Pancreas (tissue), 10 donors: Measurements from ENCODE around the gene FBLIM1. TPM values are rescaled to one million over a fixed set of nuclear protein-coding genes. Genes with fewer than 3 reads are reported as not detected.

Experiments
- ATAC-seq, 4 donors: fragments of 200-7000 bp; cut with Tn5 transposase; one replicate each; pipeline versions ENCODE4 v1.8.0 to v1.9.1; 2020; ENCODE audit warnings: mild to moderate bottlenecking in 4 of 4, moderate library complexity in 4 of 4
- DNase-seq, 6 donors: peaks; one replicate each; pipeline ENCODE4 v3.0.0-alpha.2; 2020
- FAIRE-seq: peaks from 2 replicates; lab custom pipeline; 2012; peaks lifted over from hg19 to GRCh38; lab: Jason Lieb, UNC
- H3K27ac ChIP-seq, 4 donors: fragments of 200-600 bp; sonication (generic); 1 replicate in 3 of 4; 2 replicates in 1 of 4; pipeline versions ENCODE4 v1.5.0 to v1.8.0; 2020
- H3K27me3 ChIP-seq, 4 donors: fragments of 200-600 bp; one replicate each; pipeline ENCODE4 v1.8.0; 2021
- H3K36me3 ChIP-seq, 3 donors: fragments of 200-600 bp; sonication (generic) in 1 of 3; one replicate each; pipeline versions ENCODE4 v1.5.0 to v1.8.0; 2020 to 2021
- H3K4me1 ChIP-seq, 3 donors: fragments of 200-600 bp; one replicate each; pipeline ENCODE4 v1.8.0; 2021
- H3K4me3 ChIP-seq, 4 donors: fragments of 200-600 bp; sonication (generic) in 2 of 4; one replicate each; pipeline versions ENCODE4 v1.5.0 to v1.8.0; 2020 to 2021
- H3K9me3 ChIP-seq, 4 donors: fragments of 200-600 bp; one replicate each; pipeline ENCODE4 v1.8.0; 2021
- WGBS, 2 donors: extraction: QIAGEN DNeasy Blood & Tissue Kit; methylation state at CpG; one replicate each; pipeline ENCODE4 v1.1.7; 2013; 5-methylcytosine and 5-hydroxymethylcytosine counted together
- intact Hi-C, 3 donors: fragments of 100-400 bp; cut with DNase I; formaldehyde crosslinking; loops; one replicate each; pipeline versions ENCODE4 v1.11.1 to v1.14.2; 2022
- polyA plus RNA-seq, 2 donors: library from polyadenylated mRNA; stranded (reverse); fragments of 200-250 nt; gene quantifications; one replicate each; pipeline ENCODE4 v1.2.3, GENCODE V29; 2013
- total RNA-seq, 6 donors: library from RNA; stranded (reverse); fragmentation: NEBNext Ultra II Directional in 4 of 6; extraction: Animal tissue kit (Norgen Biotek cat#: 25700) in 4 of 6; gene quantifications; one replicate each; pipeline versions ENCODE4 v1.2.1 to v1.2.4, GENCODE V29; 2021 to 2023
- TF ChIP-seq, protein P1 (sequence below), 4 donors: fragments of 200-600 bp; sonication (generic) in 3 of 4; IDR thresholded peaks; one replicate each; pipeline versions ENCODE4 v1.5.0 to v1.8.0; 2021; ENCODE audit warnings: antibody characterized with exemption in 4 of 4
- donor health status: healthy with polysubstance abuse.
- donor health status: DM: no; HTN: no; CAD: no; lungs with moderate emphysema.
- donor health status: DM: no; HTN: no; CAD: no.
- donor health status: control.
- donor health status: control.
- donor health status: Bipolar disorder and iron deficiency.
- donor health status: DM: yes; HTN: yes; CAD: no.
- donor health status: DM: no; HTN: no; CAD: no.
- donor health status: DM: no; HTN: no; CAD: no.
- donor health status: DM: yes; HTN: yes; CAD: no.

Gene FBLIM1
- total and polyA plus RNA-seq, 8 donors = 20.4 to 61.5 (median 29.4) TPM

- TF ChIP-seq, protein P1, sequence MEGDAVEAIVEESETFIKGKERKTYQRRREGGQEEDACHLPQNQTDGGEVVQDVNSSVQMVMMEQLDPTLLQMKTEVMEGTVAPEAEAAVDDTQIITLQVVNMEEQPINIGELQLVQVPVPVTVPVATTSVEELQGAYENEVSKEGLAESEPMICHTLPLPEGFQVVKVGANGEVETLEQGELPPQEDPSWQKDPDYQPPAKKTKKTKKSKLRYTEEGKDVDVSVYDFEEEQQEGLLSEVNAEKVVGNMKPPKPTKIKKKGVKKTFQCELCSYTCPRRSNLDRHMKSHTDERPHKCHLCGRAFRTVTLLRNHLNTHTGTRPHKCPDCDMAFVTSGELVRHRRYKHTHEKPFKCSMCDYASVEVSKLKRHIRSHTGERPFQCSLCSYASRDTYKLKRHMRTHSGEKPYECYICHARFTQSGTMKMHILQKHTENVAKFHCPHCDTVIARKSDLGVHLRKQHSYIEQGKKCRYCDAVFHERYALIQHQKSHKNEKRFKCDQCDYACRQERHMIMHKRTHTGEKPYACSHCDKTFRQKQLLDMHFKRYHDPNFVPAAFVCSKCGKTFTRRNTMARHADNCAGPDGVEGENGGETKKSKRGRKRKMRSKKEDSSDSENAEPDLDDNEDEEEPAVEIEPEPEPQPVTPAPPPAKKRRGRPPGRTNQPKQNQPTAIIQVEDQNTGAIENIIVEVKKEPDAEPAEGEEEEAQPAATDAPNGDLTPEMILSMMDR (IDR thresholded peaks at IDR 0.05) = no peak
- FAIRE-seq (no peak), ATAC-seq (no peak), DNase-seq (no peak)
- no peaks in the 10 kb centered on the region for H3K36me3 ChIP-seq
- intact Hi-C loops = no loop called here
- H3K27ac ChIP-seq = no peak overlapping the region
- no peak overlapping the region for H3K4me3 ChIP-seq
- 90 to 93% methylated on average over 7 to 10 of the region's 10 CpGs for WGBS, 2 donors
- no peaks in the 10 kb centered on the region for H3K27me3 ChIP-seq
- no peaks in the 10 kb centered on the region for H3K9me3 ChIP-seq
- H3K4me1 ChIP-seq = no peaks in the 10 kb centered on the region
Observed at GRCh38 chr1:15751717-15752116, 6.9 kb upstream of the FBLIM1 start.

- Histone ChIP-seq H3K27me3 (no peaks in the 10 kb centered on the region), H3K4me1 (no peaks in the 10 kb centered on the region), H3K9me3 (no peaks in the 10 kb centered on the region), H3K27ac (no peak overlapping the region), H3K36me3 (no peaks in the 10 kb centered on the region), H3K4me3 (no peak overlapping the region)
- ATAC-seq (no peak), FAIRE-seq (no peak), DNase-seq (peak in 1 of 6 donors; percentile 21)
- WGBS, 2 donors = 84 to 85% methylated on average over 10 of the region's 10 CpGs
- TF ChIP-seq, protein P1 (IDR thresholded peaks at IDR 0.05) = no peak
- intact Hi-C loops = no loop called here
Observed at GRCh38 chr1:15753776-15754175, 4.8 kb upstream of the FBLIM1 start.

DNA sequence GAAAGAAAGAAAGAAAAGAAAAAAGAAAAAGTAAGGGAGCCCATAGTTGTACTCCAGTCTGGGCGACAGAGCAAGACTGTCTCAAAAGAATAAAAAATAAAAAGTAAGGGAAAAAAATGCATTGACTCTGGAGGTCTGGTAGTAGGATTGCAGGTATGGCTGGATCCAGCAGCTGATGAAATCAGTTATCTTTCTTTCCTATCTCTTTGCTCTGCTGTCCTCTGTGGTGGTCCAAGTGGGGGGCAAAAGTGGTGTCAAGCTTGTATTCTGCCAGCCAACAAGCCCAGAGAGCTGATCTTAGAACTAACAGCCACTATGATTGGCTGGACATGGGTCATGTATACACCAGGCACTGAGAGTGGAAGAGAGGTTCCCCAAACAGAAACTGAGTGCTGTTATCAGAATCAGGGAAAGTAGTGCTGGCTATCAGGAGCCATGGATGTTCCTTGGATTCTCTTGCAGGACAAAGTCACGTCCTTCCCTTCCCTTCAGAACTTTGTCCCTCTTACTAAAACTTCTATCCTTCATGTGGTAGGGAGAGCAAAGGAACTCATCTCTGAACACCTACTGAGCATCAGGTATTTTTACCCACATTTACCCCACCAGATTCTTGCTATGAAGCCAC is 3.5 kb upstream of the FBLIM1 start:
- Histone ChIP-seq H3K4me1 (peaks cover 0 to 4% (median 0%) of the 10 kb centered on the region in 3 donors), H3K27ac (no peak overlapping the region), H3K27me3 (no peaks in the 10 kb centered on the region), H3K4me3 (no peak overlapping the region), H3K9me3 (no peaks in the 10 kb centered on the region), H3K36me3 (no peaks in the 10 kb centered on the region)
- ATAC-seq (no peak), FAIRE-seq (no peak), DNase-seq (no peak)
- TF ChIP-seq, protein P1 (IDR thresholded peaks at IDR 0.05) = no peak
- intact Hi-C loops = no loop called here
- WGBS, 2 donors = 83 to 92% methylated on average over 2 of the region's 2 CpGs

DNA sequence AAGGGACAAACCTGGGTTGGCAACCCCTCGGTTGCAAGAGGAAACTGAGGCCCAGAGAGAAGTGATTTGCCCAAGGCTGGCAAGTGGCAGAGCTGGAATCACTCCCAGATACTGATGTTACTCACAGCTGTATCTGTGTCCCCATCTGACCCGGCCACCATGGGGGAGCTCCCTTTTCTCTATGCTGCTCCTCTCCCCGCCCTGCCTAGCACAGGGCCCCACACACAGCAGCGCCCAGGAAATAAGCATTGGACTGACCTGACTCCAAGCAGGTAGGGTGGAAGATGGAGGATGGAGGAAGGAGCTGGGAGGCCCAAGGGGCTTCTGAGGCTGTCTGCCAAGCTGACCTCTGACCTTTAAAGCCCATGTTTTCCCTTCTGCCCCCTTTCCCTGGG is 3.0 kb upstream of the FBLIM1 start:
- Histone ChIP-seq H3K27me3 (no peaks in the 10 kb centered on the region), H3K4me3 (no peak overlapping the region), H3K36me3 (no peaks in the 10 kb centered on the region), H3K9me3 (no peaks in the 10 kb centered on the region), H3K4me1 (peaks cover 0 to 4% (median 0%) of the 10 kb centered on the region in 3 donors), H3K27ac (no peak overlapping the region)
- intact Hi-C loops = no loop called here
- 76 to 84% methylated on average over 4 of the region's 4 CpGs for WGBS, 2 donors
- ATAC-seq (no peak), FAIRE-seq (no peak), DNase-seq (no peak)
- TF ChIP-seq, protein P1 (IDR thresholded peaks at IDR 0.05) = no peak
